Stimulated activated naive CD8-positive, alpha-beta T cell treated with anti-CD3 and anti-CD28 coated beads, Interleukin-15, Interleukin-2, amounts not matched to agents 100 ng/mL and 50 ng/mL, for 24 hours (primary cell): ENCODE data around the gene DSCAML1.
A peak's percentile ranks its signal among the peaks of the same experiment; 100 is the strongest.

Experiments used
- H3K27ac Mint-ChIP-seq: one replicate; pipeline ENCODE4 v1.8.0; 2021; ENCODE audit warnings: mild to moderate bottlenecking, mixed read lengths
- H3K27me3 Mint-ChIP-seq: one replicate; pipeline ENCODE4 v1.8.0; 2021; ENCODE audit warnings: mixed read lengths
- H3K36me3 Mint-ChIP-seq: one replicate; pipeline ENCODE4 v1.8.0; 2021; ENCODE audit warnings: low read depth, mixed read lengths
- H3K4me1 Mint-ChIP-seq: one replicate; pipeline ENCODE4 v1.8.0; 2021; ENCODE audit warnings: low read depth, mixed read lengths
- H3K4me3 Mint-ChIP-seq: one replicate; pipeline ENCODE4 v1.8.0; 2021; ENCODE audit warnings: mild to moderate bottlenecking, mixed read lengths
- H3K9me3 Mint-ChIP-seq: one replicate; pipeline ENCODE4 v1.8.0; 2021; ENCODE audit warnings: mixed read lengths

Gene DSCAML1, protein sequence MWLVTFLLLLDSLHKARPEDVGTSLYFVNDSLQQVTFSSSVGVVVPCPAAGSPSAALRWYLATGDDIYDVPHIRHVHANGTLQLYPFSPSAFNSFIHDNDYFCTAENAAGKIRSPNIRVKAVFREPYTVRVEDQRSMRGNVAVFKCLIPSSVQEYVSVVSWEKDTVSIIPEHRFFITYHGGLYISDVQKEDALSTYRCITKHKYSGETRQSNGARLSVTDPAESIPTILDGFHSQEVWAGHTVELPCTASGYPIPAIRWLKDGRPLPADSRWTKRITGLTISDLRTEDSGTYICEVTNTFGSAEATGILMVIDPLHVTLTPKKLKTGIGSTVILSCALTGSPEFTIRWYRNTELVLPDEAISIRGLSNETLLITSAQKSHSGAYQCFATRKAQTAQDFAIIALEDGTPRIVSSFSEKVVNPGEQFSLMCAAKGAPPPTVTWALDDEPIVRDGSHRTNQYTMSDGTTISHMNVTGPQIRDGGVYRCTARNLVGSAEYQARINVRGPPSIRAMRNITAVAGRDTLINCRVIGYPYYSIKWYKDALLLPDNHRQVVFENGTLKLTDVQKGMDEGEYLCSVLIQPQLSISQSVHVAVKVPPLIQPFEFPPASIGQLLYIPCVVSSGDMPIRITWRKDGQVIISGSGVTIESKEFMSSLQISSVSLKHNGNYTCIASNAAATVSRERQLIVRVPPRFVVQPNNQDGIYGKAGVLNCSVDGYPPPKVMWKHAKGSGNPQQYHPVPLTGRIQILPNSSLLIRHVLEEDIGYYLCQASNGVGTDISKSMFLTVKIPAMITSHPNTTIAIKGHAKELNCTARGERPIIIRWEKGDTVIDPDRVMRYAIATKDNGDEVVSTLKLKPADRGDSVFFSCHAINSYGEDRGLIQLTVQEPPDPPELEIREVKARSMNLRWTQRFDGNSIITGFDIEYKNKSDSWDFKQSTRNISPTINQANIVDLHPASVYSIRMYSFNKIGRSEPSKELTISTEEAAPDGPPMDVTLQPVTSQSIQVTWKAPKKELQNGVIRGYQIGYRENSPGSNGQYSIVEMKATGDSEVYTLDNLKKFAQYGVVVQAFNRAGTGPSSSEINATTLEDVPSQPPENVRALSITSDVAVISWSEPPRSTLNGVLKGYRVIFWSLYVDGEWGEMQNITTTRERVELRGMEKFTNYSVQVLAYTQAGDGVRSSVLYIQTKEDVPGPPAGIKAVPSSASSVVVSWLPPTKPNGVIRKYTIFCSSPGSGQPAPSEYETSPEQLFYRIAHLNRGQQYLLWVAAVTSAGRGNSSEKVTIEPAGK (N-terminal part only)

DNA sequence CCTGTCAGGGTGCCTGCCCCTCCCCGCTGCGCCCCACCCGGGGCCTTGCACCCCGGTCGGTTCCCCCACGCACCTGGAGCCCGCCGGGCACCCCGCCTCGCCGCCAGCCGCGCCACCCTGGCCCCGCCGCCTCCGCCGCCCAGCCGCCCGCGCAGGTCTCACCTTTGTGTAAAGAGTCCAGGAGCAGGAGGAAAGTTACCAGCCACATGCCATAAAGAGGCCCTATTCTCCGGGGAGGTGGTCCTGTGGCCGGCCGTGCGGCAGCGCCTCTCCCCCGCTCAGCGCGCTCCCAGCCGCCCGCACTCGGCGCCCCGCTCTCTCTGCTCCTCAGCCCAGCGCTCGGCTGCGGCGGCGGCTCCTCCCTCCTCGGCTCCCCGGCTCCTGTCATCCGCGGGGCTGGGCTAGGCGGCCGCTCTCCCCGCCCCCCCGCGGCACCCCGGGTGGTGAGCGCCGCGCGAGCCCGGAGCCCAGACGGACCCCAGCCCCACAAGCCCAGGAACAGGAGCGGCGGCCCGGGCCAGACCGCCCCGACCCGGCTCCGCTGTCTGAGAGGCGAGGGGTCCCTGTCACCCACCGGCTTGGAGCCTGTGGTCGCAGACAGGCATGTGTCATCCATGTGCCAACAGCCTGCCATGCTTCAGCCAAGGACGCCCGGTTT, at the start of gene DSCAML1:
Gene DSCAML1 (minus strand): TSS at position 345 of the 658 bp plus-strand sequence. CDS start 137 bp downstream, at position 208.
- H3K4me1 Mint-ChIP-seq = peaks cover 17% of the 10 kb centered on the region
- H3K27me3 Mint-ChIP-seq = peaks cover 54% of the 10 kb centered on the region
- peak within 1 kb of the TSS; percentile 19 for H3K4me3 Mint-ChIP-seq
- no peak within 1 kb of the TSS for H3K27ac Mint-ChIP-seq
- no peaks in the 10 kb centered on the region for H3K36me3 Mint-ChIP-seq
- H3K9me3 Mint-ChIP-seq = no peaks in the 10 kb centered on the region

DNA sequence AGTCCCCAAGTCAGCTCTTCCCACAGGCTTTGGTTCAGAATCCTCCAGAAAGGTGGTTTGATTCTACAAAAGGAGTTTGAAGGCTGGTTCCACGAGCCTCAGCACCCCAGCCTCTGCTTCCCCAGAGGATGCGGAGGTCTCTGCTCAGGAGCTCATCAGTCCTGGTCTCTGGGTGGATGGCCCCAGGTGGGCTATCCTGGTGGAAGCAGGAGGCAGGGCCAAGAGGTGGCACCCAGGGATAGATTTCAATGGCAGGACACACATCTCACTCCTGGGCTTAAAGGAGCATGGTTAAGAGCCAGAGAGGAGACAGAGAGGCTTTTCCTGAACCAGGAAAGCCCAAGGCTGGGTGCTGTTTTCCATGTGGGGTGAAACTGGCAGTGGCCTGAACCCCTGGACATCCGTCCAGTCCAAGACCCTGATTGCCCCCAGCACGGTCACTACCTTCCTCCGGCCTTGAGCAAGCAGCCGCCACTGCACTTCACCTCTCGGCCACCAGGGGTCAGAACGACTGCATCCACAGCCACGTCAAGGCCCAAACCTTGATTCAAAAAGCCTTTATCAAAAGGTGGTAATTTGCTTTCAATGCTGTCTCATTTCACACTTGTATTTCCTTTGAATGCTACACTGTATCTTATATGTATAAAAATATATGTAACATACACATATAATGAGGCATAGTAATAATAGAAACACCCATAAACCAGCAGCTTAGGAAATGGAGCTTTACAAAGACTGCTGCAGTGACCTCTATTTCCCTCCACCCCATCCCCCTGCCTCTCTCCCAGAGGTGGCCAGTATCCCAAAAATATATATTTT, 46.9 kb upstream of the DSCAML1 start:
- H3K27ac Mint-ChIP-seq = no peak overlapping the region
- H3K9me3 Mint-ChIP-seq = no peaks in the 10 kb centered on the region
- no peaks in the 10 kb centered on the region for H3K36me3 Mint-ChIP-seq
- no peak overlapping the region for H3K4me3 Mint-ChIP-seq
- no peaks in the 10 kb centered on the region for H3K4me1 Mint-ChIP-seq
- H3K27me3 Mint-ChIP-seq = no peaks in the 10 kb centered on the region

DNA sequence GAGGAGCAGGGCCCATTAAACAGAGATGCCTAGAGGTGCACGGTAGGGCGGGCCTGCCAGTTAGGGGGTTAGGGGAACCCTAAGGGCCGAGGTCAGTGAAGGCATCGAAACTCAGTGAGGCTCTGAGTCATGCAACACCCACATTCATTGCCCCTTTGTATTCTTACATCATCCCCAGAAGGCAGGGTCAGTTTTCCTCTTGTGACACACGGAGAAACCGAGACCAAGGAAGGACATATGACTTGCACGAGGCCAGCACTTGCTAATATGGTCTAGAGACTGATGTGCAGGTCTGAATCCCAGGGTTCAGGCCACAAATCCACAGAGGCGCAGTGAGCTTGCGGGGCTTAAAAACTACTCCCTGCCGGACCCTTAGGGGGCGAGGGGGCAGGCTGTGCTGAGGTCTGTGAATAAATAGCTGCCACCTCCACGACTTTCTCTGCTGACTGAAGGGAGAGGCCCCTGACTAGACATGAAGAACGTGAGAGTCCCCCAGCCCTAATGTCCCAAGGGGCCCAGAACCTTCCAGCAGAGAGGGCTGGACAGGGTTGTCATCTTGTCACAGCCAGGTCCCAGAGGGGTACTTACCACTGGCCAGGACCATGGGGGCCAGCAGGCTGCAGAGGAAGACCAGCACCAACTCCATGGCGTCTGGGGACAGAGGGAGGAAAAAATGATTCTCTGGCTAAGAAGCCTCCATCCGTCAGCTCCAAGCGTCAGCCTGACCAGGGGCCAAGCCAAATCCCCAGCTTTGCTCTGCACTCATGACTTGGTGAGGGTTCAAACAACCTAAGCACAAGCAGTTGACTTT, 45.3 kb upstream of the DSCAML1 start:
- no peaks in the 10 kb centered on the region for H3K36me3 Mint-ChIP-seq
- H3K4me1 Mint-ChIP-seq = no peaks in the 10 kb centered on the region
- H3K4me3 Mint-ChIP-seq = no peak overlapping the region
- no peak overlapping the region for H3K27ac Mint-ChIP-seq
- H3K27me3 Mint-ChIP-seq = no peaks in the 10 kb centered on the region
- H3K9me3 Mint-ChIP-seq = no peaks in the 10 kb centered on the region

DNA sequence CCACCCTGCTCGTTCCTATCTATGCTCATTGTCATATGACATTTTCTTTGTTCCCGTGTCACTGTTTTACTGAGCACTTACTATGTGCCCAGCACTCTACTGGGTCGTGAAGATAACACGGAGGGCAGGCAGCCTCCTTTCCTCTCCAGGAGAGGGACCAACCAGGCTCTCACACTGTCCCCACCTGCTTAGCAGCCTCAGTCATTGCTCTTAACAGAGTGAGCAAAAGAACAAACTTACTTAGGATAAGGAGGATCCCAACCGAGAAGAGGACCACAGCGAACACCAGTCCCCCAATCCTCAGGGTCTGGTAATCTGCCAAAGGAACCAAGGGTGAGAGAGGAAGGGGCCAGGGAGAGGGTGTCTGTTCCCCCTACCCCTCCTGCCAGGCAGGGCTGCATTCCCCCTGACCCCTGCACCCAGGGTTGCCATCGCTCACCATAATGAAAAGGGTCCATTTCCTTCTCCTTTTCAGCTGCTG, 44.6 kb upstream of the DSCAML1 start:
- H3K4me1 Mint-ChIP-seq = no peaks in the 10 kb centered on the region
- no peak overlapping the region for H3K4me3 Mint-ChIP-seq
- no peaks in the 10 kb centered on the region for H3K9me3 Mint-ChIP-seq
- H3K27ac Mint-ChIP-seq = no peak overlapping the region
- no peaks in the 10 kb centered on the region for H3K36me3 Mint-ChIP-seq
- H3K27me3 Mint-ChIP-seq = no peaks in the 10 kb centered on the region

DNA sequence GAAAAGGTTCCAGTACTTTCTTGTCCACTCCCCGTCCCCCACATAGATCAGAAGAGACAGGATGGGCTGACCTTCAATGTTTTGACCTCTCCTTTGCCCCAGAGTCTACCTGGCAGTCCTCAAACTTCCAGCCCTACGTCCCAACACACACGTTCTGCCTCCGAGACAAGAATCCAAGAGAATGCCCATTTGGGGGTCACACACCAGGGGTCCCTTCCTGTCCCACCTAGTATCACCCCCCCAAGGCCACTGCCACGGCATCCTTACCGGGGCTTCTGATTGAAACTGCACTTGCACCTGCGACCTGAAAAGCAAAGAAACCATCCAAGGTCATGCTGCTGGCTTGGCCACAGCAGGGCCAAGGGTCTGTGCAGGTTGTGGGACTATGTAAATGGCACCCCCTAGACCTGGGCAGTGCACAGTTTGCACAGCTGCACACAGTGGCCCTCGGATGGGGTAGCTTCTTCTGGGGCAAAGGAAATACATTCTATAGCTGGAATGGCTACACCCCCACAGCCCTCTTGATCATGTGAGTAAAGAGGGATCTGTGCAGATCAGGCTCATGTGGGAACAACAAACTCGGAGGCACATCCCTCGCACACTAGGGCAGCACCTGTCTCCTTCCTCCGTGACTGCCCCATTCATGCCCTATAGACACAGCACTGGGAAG, 44.0 kb upstream of the DSCAML1 start:
- Mint-ChIP-seq H3K4me3 (no peak overlapping the region), H3K36me3 (no peaks in the 10 kb centered on the region), H3K9me3 (no peaks in the 10 kb centered on the region), H3K27ac (no peak overlapping the region), H3K4me1 (no peaks in the 10 kb centered on the region), H3K27me3 (no peaks in the 10 kb centered on the region)

DNA sequence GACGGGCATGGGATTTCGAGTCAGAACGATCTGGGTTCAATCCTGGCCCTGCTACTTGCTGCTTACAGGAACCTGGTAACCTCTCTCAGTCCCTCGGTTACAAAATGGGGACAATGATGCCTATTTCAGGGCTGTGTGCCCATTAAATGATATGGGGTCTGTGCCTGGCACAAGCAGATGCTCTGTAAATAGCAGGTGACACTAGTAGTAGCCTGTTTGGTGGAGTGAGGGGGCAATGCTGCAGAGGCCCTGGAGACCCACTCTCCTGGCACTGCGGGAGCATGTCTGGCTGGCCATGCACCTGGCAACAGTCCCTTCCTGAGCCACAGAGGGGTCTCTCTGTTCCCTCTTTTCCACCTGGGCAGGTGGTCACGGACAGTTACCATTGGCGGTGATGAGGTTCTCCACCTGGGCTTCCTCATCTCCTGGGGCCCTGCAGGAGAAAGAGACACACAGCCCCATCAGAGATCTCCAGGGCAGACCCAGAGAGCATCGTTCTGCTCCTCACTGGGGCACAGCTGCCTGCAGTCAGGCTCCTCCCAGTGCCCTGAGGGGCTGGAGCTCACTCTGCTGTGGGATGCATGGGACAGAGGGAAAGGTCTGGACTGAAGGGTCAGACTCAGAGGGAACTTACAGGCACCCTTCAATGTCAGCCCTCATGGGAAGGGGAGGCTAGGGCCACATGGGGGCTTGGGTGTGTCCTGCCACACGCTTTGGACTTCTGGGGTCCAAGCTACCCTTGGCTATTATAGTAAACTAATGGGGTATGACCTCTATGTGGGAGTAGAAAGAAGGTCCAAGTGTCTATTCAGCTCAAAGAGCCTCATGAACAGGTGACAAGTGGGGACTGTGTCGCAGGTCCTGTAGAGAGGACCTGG, 43.2 kb upstream of the DSCAML1 start:
- no peaks in the 10 kb centered on the region for H3K9me3 Mint-ChIP-seq
- H3K27me3 Mint-ChIP-seq = no peaks in the 10 kb centered on the region
- peak overlapping the region; percentile 26 for H3K27ac Mint-ChIP-seq
- no peak overlapping the region for H3K4me3 Mint-ChIP-seq
- no peaks in the 10 kb centered on the region for H3K4me1 Mint-ChIP-seq
- no peaks in the 10 kb centered on the region for H3K36me3 Mint-ChIP-seq

DNA sequence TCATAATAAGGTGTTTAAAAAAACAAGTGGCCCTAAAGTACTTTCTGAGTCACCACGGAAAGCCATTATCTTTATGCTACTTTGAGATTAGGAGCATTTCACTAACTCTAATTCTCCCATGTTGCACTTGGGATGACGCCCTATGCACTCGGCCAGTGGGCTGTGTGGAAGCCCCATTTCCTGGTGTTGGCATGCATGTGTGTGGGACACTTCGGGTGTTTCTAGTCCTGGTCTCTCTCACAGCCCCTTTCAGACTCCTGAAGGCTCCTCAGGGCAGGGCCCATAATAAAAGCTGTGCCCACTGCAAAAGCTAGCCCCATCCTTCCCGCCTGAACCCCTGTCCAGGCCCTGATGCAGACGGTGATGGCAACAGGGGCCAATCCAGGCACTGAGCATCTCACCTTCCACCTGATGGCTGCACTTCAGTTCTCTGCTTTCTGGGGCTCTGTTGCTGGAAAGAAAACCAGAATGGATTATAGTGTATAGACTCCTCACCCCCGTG, 42.4 kb upstream of the DSCAML1 start:
- Mint-ChIP-seq H3K9me3 (no peaks in the 10 kb centered on the region), H3K4me3 (no peak overlapping the region), H3K27me3 (no peaks in the 10 kb centered on the region), H3K36me3 (no peaks in the 10 kb centered on the region), H3K4me1 (no peaks in the 10 kb centered on the region), H3K27ac (no peak overlapping the region)

DNA sequence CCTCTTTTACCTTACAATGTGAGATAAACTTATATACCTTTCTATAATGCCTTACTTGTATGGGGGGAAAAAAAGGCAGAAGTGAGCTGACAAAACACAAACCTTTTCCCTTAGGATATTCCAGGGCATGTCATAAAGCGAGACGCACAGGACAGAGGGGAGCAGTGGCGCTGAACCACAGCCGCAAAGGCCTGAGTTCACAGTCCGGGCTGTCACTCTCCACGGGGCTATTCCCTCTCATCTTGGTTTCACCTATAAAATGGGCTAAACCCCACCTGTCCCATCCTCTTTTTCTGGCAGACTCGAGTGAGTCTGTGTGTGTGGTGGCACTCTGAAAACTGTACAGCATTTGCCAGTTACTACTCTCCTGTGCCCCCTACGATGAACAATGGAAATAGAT, 41.9 kb upstream of the DSCAML1 start:
- Mint-ChIP-seq H3K27me3 (no peaks in the 10 kb centered on the region), H3K9me3 (no peaks in the 10 kb centered on the region), H3K4me3 (no peak overlapping the region), H3K36me3 (no peaks in the 10 kb centered on the region), H3K4me1 (no peaks in the 10 kb centered on the region), H3K27ac (no peak overlapping the region)

DNA sequence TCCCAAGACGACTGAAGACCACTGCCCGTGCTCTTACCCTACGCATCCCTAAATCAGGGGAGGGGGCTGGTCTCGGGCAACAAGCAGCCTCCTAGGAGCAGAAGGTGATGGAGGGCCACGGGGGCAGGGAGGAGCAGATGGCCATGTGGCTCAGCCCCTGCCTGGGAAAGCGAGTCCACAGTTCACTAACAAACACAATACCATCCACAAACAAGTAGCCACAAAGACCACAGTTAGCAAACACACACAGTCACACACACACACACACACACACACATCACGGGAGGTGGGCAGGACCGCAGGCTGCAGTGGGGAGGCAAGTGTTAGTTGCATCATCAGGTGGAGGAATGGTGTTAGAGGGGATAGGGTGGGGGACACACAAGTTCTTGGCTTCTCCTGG, 40.8 kb upstream of the DSCAML1 start:
- H3K27ac Mint-ChIP-seq = no peak overlapping the region
- no peaks in the 10 kb centered on the region for H3K36me3 Mint-ChIP-seq
- H3K27me3 Mint-ChIP-seq = no peaks in the 10 kb centered on the region
- H3K4me3 Mint-ChIP-seq = no peak overlapping the region
- peaks cover under 1% of the 10 kb centered on the region for H3K4me1 Mint-ChIP-seq
- H3K9me3 Mint-ChIP-seq = no peaks in the 10 kb centered on the region

DNA sequence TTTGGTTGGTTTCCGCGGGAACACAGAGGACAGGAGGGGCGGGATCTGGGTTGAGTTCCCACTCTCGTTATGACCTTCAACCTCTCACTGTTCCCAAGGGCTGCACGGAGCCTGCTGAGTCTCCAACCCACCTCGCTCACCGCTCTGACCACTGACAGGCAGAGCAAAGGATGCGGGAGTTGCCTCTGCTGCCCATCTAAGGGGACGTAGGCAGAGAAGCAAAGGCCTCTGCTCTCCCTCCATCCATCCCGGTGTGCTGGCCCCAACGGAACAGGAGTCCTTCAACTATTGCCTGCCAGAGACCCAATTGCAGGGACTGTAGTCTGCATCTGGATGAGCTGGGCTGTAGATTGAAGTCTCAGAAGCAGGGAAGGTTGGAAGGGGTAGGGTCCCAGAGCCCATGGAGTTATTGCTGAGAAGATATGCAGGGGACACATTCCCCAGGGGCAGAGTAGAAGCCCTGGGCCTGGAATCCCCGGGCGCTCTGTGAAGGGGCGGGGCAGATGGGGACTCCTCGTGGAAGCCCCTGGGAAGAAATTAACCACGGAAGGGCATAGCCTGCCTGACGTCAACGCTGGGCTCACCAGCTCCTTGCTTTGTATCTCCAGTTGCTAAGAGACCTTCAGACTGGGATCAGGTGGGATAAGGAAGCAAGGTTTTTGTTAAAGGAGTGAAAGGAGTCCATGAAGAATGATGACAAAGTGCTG, 40.2 kb upstream of the DSCAML1 start:
- peaks cover 4% of the 10 kb centered on the region for H3K4me1 Mint-ChIP-seq
- no peak overlapping the region for H3K4me3 Mint-ChIP-seq

More for the DNA sequence above, 40.2 kb upstream of the DSCAML1 start:
- Mint-ChIP-seq H3K9me3 (no peaks in the 10 kb centered on the region), H3K36me3 (no peaks in the 10 kb centered on the region), H3K27ac (no peak overlapping the region), H3K27me3 (no peaks in the 10 kb centered on the region)
